Activated CD4-positive, alpha-beta memory T cell treated with anti-CD3 and anti-CD28 coated beads for 36 hours (primary cell): Measurements from ENCODE around the gene PRAC1. TPM values are rescaled to one million over a fixed set of nuclear protein-coding genes. Genes with fewer than 3 reads are reported as not detected.
A peak's percentile ranks its signal among the peaks of the same experiment; 100 is the strongest.

Experiments used
- CTCF ChIA-PET: fragments of 350-600 bp; sonication (Branson Sonifier 250); formaldehyde crosslinking; loops from one replicate; lab custom pipeline; 2021; ENCODE audit warnings: antibody characterized with exemption, inconsistent platforms; lab: Charles Lee
- POLR2A ChIA-PET: fragments of 350-600 bp; sonication (Branson Sonifier 250); formaldehyde crosslinking; loops from one replicate; lab custom pipeline; 2021; ENCODE audit warnings: antibody characterized with exemption; lab: Charles Lee
- DNase-seq: peaks from one replicate; pipeline ENCODE4 v3.0.0-alpha.2; 2020
- H3K27ac Mint-ChIP-seq: one replicate; pipeline ENCODE4 v1.8.0; 2021; ENCODE audit warnings: mixed read lengths
- H3K27me3 Mint-ChIP-seq: one replicate; pipeline ENCODE4 v1.8.0; 2021; ENCODE audit warnings: mixed read lengths
- H3K36me3 Mint-ChIP-seq: one replicate; pipeline ENCODE4 v1.8.0; 2021; ENCODE audit warnings: mixed read lengths
- H3K4me1 Mint-ChIP-seq: one replicate; pipeline ENCODE4 v1.8.0; 2021; ENCODE audit warnings: low read depth, mixed read lengths
- H3K4me3 Mint-ChIP-seq: one replicate; pipeline ENCODE4 v1.8.0; 2021; ENCODE audit warnings: mild to moderate bottlenecking, mixed read lengths
- H3K9me3 Mint-ChIP-seq: one replicate; pipeline ENCODE4 v1.8.0; 2021; ENCODE audit warnings: mixed read lengths
- intact Hi-C: fragments of 100-400 bp; cut with micrococcal nuclease; formaldehyde crosslinking; loops from one replicate; pipeline ENCODE4 v1.15.1; 2023
- total RNA-seq, 2 experiments: library from RNA; stranded (reverse); gene quantifications; one replicate each; pipeline ENCODE4 v1.2.3, GENCODE V29; 2021

The PRAC1 gene
- total RNA-seq, result not detected

DNA sequence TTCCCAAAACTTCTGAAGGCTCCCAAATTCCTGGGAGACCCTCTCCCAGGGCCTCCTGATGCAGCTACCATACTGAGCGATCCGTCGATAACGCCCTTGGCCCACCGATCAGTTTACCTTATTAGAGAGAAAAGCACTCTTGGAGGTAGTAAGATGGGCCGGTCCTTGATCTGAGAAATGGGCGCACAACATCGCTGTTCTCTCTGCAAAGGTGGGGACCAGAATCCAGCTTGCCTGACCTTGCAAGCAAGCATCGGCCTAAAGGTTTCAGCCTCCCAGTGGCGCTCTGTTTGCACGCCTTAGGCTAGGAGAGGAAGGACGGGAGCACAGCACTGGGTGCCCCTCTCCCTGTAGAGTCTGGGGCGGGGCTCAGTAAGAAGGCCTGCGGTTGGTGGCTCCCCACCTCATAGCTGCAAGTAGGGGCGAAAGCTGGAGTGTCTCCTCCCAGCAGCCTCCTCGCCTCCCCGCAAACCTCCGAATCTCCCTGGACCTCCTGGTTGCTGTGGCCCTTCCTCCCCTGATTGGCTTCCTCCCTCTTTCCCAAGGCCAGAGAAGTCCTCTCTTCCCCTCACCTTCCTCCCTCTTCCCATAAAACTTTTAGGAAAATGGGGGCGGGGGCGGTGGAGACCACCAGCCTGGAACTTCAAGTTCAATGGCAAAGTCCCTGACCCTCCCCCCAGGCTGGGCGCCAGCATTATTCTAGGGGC lies at the start of gene PRAC1:
TSS of gene PRAC1 (minus strand) at position 318 of the 707 bp plus-strand sequence. CDS start at position 192, 126 bp downstream.
- H3K9me3 Mint-ChIP-seq, result no peaks in the 10 kb centered on the region
- no peak within 1 kb of the TSS for H3K27ac Mint-ChIP-seq
- peaks cover 92% of the 10 kb centered on the region for H3K27me3 Mint-ChIP-seq
- CTCF ChIA-PET, result interaction anchor here (1.1 to 4.4 kb wide), 8 partner anchors 12 to 162 kb away, joined by 3 to 49 read pairs (median 8); no protein-coding TSS in a partner anchor
- no peak within 1 kb of the TSS for H3K4me3 Mint-ChIP-seq
- peaks cover 36% of the 10 kb centered on the region for H3K4me1 Mint-ChIP-seq
- POLR2A ChIA-PET, result no interaction called here
- intact Hi-C loops, result loop anchor here (5.0 to 10.0 kb wide), 4 partner anchors 45 to 272 kb away; partner anchors contain the start of genes HOXB8 and IGF2BP1
- peaks cover 2% of the 10 kb centered on the region for H3K36me3 Mint-ChIP-seq
- DNase-seq, result no peak

DNA sequence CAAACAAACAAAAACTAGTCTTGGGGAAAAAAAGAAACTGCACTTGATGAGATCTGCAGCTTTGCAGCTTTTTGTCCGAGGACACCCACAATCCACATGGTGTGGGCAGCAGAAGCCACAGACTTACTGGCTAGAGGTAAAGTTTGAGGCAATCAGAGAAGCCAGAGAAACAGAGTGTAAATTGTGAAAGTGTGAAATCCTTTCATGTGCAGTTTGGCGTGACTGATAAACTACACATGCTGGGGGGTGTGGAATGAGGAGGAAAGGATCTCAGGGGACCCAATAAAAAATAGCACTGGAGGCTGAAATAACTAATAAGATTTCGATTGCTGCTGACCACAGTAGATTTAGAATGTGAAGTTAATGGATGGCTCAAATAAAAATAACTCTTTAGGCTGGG lies 48.6 kb upstream of the PRAC1 start:
- Mint-ChIP-seq H3K4me3 (no peak overlapping the region), H3K27me3 (peaks cover 26% of the 10 kb centered on the region), H3K27ac (no peak overlapping the region), H3K36me3 (no peaks in the 10 kb centered on the region), H3K9me3 (no peaks in the 10 kb centered on the region), H3K4me1 (no peaks in the 10 kb centered on the region)
- DNase-seq, result no peak
- ChIA-PET POLR2A (no interaction called here), CTCF (interaction anchor here (2.2 kb wide), 1 partner anchor 93 kb away, joined by 9 read pairs; no protein-coding TSS in a partner anchor)
- intact Hi-C loops, result no loop called here

DNA sequence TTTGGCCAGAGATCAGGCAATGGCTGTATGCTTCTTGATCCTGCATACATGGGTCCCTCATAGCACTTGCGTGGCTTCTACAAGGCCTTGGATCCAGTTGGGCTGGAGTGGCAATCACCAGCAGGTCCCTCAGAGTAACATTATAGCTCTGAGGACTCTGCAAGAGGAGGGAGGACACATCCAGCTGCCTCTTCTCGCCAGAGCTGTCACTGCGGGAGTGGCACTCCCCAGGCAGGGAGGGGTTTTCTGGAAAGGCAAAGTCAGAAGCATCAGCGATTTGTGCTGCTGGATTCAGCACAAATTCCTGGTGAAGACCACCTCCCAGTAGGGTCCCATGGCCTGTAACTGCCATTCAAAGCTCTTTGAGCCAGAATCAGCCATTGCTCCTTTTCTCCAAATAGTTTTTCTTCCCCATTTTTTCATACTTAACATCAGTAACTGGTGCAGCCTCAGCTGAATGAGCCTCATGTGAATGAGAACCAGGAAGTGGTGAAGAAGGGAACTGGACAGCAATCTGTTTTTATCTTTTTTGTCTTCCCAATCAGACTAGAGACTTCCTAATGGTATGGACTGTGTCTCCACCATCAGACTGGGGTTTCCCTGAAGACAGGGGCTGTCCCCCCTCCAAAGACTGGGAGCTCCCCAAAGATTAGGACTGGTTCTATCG lies 46.8 kb upstream of the PRAC1 start:
- CTCF ChIA-PET, result interaction anchor here (0.6 to 2.3 kb wide), 7 partner anchors 10 to 133 kb away, joined by 3 to 9 read pairs (median 4); partner anchors contain the start of gene PRAC2
- H3K27me3 Mint-ChIP-seq, result peaks cover 27% of the 10 kb centered on the region

DNA sequence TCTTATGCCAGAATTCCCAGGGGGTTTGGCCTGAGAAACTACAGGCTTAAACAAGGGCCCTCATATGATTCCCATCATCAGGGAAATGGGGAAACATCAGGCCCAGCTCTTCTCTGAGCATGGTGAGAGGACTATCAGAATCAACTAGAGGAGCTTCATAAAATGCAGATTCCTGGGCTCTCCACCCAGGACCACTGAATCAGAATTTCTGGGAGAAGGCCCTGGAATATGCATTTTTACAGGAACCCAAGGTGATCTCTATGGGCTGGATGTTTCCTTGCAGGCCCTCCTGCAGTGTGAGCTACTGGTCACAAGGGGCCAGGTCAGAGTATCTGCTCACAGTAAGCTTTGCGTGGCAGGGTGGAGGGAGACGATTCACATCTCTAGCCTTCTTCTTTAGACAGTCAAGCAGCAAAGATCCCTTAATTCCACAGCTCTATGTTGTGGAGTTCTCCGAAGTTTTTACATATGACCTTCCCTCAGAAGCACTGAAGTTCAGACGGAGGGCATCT lies 45.0 kb upstream of the PRAC1 start:
- CTCF ChIA-PET, result interaction anchor here (0.8 to 2.3 kb wide), 4 partner anchors 14 to 112 kb away, joined by 3 to 7 read pairs (median 3); no protein-coding TSS in a partner anchor
- H3K36me3 Mint-ChIP-seq, result no peaks in the 10 kb centered on the region
- intact Hi-C loops, result no loop called here
- H3K9me3 Mint-ChIP-seq, result no peaks in the 10 kb centered on the region
- no peak overlapping the region for H3K4me3 Mint-ChIP-seq
- H3K27me3 Mint-ChIP-seq, result peaks cover 32% of the 10 kb centered on the region
- POLR2A ChIA-PET, result no interaction called here
- no peaks in the 10 kb centered on the region for H3K4me1 Mint-ChIP-seq
- no peak overlapping the region for H3K27ac Mint-ChIP-seq
- no peak for DNase-seq

More for the DNA sequence above, 46.8 kb upstream of the PRAC1 start:
- Mint-ChIP-seq H3K27ac (no peak overlapping the region), H3K9me3 (no peaks in the 10 kb centered on the region), H3K4me1 (no peaks in the 10 kb centered on the region), H3K36me3 (no peaks in the 10 kb centered on the region), H3K4me3 (no peak overlapping the region)
- intact Hi-C loops, result no loop called here
- POLR2A ChIA-PET, result interaction anchor here (1.0 kb wide), 1 partner anchor 38 kb away, joined by 3 read pairs; no protein-coding TSS in a partner anchor
- no peak for DNase-seq

DNA sequence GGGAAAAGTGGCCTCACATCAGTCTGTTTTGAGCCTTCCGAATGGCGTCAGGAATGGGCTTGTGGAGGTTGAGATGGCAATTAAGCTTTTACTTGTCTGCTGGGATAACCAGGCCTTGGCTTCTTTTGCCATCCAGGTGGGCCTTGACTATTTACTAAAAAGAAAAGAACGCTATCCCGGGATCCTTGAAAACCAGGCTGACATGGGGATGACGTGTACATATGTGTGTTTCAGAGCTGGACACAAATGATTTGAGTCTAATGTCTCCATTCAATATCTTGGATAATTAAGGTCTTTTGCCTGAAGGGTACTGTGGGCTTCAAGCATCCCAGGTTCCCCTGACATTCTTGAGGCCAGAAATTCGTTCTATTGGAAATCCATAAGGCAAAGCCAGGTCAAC lies 38.8 kb upstream of the PRAC1 start:
- CTCF ChIA-PET, result interaction anchor here (0.8 kb wide), 2 partner anchors 118 to 125 kb away, joined by 3 to 5 read pairs; no protein-coding TSS in a partner anchor
- Mint-ChIP-seq H3K36me3 (no peaks in the 10 kb centered on the region), H3K9me3 (no peaks in the 10 kb centered on the region), H3K4me1 (no peaks in the 10 kb centered on the region), H3K27ac (no peak overlapping the region), H3K4me3 (no peak overlapping the region), H3K27me3 (peaks cover 58% of the 10 kb centered on the region)
- DNase-seq, result no peak
- intact Hi-C loops, result no loop called here
- POLR2A ChIA-PET, result no interaction called here

DNA sequence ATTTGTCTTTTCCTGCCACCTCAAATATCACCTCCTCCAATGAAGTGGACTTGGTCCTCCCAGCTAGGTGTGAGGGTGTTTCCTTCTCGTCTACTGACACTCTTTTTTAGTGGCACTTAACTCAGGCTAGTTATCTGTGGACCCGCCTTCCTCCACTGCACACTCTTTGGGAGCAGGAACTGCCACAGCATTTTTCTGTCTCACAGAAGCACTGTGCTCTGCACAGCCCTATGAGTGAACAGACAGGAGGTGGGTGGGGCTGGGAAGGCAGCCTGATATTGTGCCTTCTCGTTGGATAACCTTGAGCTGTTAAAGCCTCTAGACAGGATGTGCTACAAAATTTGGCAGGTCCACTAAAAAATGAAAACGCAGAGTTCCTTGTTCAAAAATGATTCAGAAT lies 38.1 kb upstream of the PRAC1 start:
- Mint-ChIP-seq H3K27me3 (peaks cover 61% of the 10 kb centered on the region), H3K4me1 (no peaks in the 10 kb centered on the region), H3K27ac (no peak overlapping the region), H3K36me3 (no peaks in the 10 kb centered on the region), H3K9me3 (no peaks in the 10 kb centered on the region), H3K4me3 (no peak overlapping the region)
- no peak for DNase-seq
- ChIA-PET POLR2A (no interaction called here), CTCF (interaction anchor here (0.8 to 1.0 kb wide), 2 partner anchors 82 to 118 kb away, joined by 3 read pairs; no protein-coding TSS in a partner anchor)
- intact Hi-C loops, result loop anchor here (1.0 kb wide), 1 partner anchor 19 kb away; no protein-coding TSS in a partner anchor

DNA sequence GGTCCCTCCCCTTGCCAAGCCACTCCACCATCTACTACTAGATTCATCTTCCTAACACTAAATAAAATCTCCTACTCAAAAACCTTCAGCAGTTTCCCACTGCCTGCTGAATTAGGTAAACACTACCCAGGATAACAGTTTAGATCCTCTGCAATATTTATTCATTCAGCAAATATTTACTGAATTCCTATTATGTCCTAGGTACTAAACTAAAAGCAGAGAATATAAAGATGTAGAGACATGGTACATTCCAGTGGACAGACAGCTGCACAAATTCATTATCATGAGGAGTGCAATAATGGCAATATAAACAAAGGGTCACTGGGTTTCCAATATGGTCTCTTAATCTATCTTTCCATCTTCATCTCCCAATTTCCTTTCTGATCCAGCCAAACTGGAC lies 37.0 kb upstream of the PRAC1 start:
- Mint-ChIP-seq H3K9me3 (no peaks in the 10 kb centered on the region), H3K36me3 (no peaks in the 10 kb centered on the region), H3K4me1 (peaks cover 1% of the 10 kb centered on the region), H3K27ac (no peak overlapping the region), H3K4me3 (no peak overlapping the region), H3K27me3 (peaks cover 67% of the 10 kb centered on the region)
- ChIA-PET POLR2A (no interaction called here), CTCF (interaction anchor here (1.4 kb wide), 1 partner anchor 10 kb away, joined by 3 read pairs; no protein-coding TSS in a partner anchor)
- intact Hi-C loops, result no loop called here
- DNase-seq, result no peak

DNA sequence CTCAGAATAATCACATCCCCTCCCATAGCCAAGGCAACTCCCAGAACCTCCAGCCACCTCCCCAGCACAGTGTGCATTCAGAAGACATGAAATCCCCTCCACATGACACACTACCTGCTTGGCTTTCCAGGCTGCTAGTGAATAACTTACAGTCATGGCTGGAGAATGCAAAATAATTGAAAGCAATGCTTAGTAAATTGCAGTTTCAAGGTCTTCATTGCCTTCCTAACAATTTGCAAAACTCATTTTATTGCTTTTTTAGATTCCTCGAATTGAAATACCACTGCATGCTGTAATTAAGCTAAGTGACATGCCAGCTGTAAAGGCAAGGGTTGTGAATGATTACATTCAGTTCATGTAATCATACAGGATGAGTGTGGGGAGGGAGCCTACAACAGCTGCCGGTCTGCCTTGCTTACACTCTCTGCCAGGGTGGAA lies 35.2 kb upstream of the PRAC1 start:
- CTCF ChIA-PET, result interaction anchor here (1.4 to 1.7 kb wide), 2 partner anchors 34 to 79 kb away, joined by 3 to 6 read pairs; no protein-coding TSS in a partner anchor

DNA sequence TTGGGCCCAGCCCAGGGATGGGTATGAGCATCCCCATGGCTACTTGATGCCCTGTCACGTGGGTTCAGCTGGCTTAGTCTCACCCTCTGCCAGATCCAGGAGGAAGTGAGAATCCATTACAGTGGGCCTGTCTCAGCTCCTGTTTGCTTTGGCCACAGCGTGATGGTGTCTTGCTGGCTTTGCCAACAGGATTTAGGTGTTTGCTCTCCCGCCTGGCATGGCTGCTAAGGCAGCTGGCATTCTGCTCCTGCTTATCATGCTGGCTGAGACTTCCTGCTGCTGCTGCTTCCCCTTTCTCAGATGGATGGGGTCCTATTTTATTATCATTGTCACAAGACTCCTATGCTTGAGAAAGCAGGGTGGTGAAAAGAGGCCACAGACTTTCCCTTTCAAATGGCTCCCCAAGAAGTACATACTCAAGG lies 34.5 kb upstream of the PRAC1 start:
- Mint-ChIP-seq H3K27ac (no peak overlapping the region), H3K4me1 (peaks cover 13% of the 10 kb centered on the region), H3K4me3 (no peak overlapping the region), H3K27me3 (peaks cover 76% of the 10 kb centered on the region), H3K9me3 (no peaks in the 10 kb centered on the region), H3K36me3 (no peaks in the 10 kb centered on the region)
- intact Hi-C loops, result no loop called here
- ChIA-PET CTCF (interaction anchor here (1.2 to 1.7 kb wide), 2 partner anchors 33 to 79 kb away, joined by 4 to 6 read pairs; no protein-coding TSS in a partner anchor), POLR2A (no interaction called here)
- no peak for DNase-seq

More for the DNA sequence above, 35.2 kb upstream of the PRAC1 start:
- intact Hi-C loops, result no loop called here
- POLR2A ChIA-PET, result no interaction called here
- peaks cover 76% of the 10 kb centered on the region for H3K27me3 Mint-ChIP-seq
- DNase-seq, result no peak
- H3K27ac Mint-ChIP-seq, result no peak overlapping the region
- H3K9me3 Mint-ChIP-seq, result no peaks in the 10 kb centered on the region
- H3K4me3 Mint-ChIP-seq, result no peak overlapping the region
- H3K36me3 Mint-ChIP-seq, result no peaks in the 10 kb centered on the region
- peaks cover 13% of the 10 kb centered on the region for H3K4me1 Mint-ChIP-seq

DNA sequence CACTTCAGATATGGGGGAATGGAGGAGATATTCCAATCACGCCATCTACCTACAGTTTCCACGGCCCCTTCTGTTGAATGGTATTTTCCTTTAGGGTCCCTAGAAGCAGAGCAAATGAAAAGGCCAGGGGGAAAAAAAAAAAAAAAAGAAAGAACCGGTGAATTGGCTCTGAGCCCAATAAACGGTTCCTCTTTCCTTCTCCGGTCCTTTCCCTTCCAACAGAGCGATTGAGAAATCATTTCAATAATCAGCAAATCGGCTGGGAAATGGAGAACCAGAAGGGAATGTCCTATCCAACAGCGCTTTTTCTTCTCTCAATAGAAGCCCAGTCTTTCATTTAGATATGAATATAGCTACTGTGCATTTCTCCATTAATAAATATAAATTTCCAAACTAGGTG lies 33.0 kb upstream of the PRAC1 start:
- H3K4me1 Mint-ChIP-seq, result peaks cover 13% of the 10 kb centered on the region
- no peak for DNase-seq
- H3K27me3 Mint-ChIP-seq, result peaks cover 77% of the 10 kb centered on the region
- H3K36me3 Mint-ChIP-seq, result no peaks in the 10 kb centered on the region
- POLR2A ChIA-PET, result no interaction called here
- intact Hi-C loops, result no loop called here
- CTCF ChIA-PET, result no interaction called here
- no peaks in the 10 kb centered on the region for H3K9me3 Mint-ChIP-seq
- H3K27ac Mint-ChIP-seq, result no peak overlapping the region
- no peak overlapping the region for H3K4me3 Mint-ChIP-seq

DNA sequence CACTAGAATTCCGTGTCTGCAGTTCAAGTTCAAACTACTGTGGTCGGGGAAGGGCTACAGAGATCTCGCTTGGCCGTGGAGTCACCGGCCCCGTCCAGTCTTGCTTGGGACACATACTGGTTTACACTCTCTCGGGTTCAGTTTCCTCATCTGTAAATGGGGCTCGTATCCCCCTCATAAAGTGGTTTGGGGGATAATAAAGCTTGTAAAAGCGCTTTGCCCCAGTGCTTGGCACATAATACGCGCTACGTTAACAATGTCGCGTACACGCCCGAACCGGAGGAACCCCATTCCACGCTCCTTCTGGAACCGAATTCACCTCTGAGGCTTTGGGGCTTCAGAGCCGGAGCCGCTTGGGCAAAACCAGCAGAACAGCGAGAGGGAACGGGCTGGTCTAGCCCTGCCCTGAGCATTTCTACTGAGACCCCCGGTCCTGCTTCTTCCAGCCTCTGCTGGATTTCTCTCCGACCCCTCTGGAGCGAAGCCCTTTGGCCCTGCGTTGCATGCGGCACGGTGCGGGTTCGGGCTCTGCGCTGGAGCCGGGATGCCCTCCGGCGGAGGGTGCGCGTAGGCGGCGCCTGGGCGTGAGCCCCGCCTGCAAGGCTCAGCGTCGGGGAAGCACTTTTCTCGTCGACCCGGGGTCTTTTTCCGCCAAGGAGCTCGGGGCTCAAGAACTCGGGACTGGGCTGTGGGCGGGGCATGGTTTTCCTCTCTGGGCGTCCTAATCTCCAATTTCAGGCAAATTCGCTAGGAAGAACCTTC lies 32.4 kb upstream of the PRAC1 start:
- no peaks in the 10 kb centered on the region for H3K9me3 Mint-ChIP-seq
- no peaks in the 10 kb centered on the region for H3K36me3 Mint-ChIP-seq
- DNase-seq, result no peak
- ChIA-PET POLR2A (no interaction called here), CTCF (interaction anchor here (0.5 kb wide), 1 partner anchor 98 kb away, joined by 3 read pairs; no protein-coding TSS in a partner anchor)
- peaks cover 13% of the 10 kb centered on the region for H3K4me1 Mint-ChIP-seq
- H3K27ac Mint-ChIP-seq, result peak overlapping the region; percentile 18
- no peak overlapping the region for H3K4me3 Mint-ChIP-seq
- intact Hi-C loops, result loop anchor here (5.0 kb wide), 1 partner anchor 142 kb away; the partner anchor contains the start of gene HOXB7
- H3K27me3 Mint-ChIP-seq, result peaks cover 83% of the 10 kb centered on the region
